Tibial nerve (tissue), 4 donors: ENCODE results near the gene FAM149B1.

Experiments used
- EP300 ChIP-seq, 2 donors: sonication (generic); formaldehyde crosslinking; IDR thresholded peaks; one replicate each; pipeline ENCODE4 v1.6.1; 2017; ENCODE audit warnings: antibody characterized with exemption in 2 of 2, mild to moderate bottlenecking in 1 of 2
- POLR2A ChIP-seq, 2 donors: fragments of 450-650 bp; IDR thresholded peaks; one replicate each; pipeline ENCODE4 v1.6.1; 2017; ENCODE audit warnings: antibody characterized with exemption in 2 of 2, mild to moderate bottlenecking in 2 of 2, moderate library complexity in 2 of 2
- TF ChIP-seq, protein P1 (sequence below), 5 experiments: fragments of 200-600 bp in 3 of 5; fragments of 450-650 bp in 2 of 5; sonication (generic) in 3 of 5; IDR thresholded peaks; one replicate each; pipeline ENCODE4 v1.5.1; 2016 to 2019; ENCODE audit warnings: antibody characterized with exemption in 5 of 5, mild to moderate bottlenecking in 3 of 5, moderate library complexity in 2 of 5

DNA sequence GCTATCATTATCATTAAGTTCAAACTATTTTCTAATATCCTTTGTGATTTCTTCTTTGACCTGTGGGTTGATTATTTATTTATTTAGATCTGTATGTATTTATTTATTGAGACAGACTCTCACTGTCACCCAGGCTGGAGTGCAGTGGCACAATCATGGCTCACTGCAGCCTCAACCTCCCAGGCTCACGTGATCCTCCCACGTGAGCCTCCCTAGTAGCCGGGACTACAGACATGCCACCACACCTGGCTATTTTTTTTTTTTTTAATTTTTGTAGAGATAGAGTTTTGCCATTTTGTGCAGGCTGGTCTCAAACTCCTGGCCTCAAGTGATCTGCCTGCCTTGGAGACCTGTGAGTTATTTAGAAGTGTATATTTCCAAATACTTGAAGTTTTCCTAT, 113.2 kb downstream of the FAM149B1 start:
- TF ChIP-seq, protein P1, sequence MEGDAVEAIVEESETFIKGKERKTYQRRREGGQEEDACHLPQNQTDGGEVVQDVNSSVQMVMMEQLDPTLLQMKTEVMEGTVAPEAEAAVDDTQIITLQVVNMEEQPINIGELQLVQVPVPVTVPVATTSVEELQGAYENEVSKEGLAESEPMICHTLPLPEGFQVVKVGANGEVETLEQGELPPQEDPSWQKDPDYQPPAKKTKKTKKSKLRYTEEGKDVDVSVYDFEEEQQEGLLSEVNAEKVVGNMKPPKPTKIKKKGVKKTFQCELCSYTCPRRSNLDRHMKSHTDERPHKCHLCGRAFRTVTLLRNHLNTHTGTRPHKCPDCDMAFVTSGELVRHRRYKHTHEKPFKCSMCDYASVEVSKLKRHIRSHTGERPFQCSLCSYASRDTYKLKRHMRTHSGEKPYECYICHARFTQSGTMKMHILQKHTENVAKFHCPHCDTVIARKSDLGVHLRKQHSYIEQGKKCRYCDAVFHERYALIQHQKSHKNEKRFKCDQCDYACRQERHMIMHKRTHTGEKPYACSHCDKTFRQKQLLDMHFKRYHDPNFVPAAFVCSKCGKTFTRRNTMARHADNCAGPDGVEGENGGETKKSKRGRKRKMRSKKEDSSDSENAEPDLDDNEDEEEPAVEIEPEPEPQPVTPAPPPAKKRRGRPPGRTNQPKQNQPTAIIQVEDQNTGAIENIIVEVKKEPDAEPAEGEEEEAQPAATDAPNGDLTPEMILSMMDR (IDR thresholded peaks at IDR 0.05) = no peak
- TF ChIP-seq POLR2A (IDR thresholded peaks at IDR 0.05) (no peak), EP300 (IDR thresholded peaks at IDR 0.05) (no peak)
